ENCODE measurements around the gene SLC7A14.

Gene SLC7A14

GRCh38 chr3:170467007-170467406 lies 118.9 kb downstream of the SLC7A14 start:
- DNase-seq, result no peak

DNA sequence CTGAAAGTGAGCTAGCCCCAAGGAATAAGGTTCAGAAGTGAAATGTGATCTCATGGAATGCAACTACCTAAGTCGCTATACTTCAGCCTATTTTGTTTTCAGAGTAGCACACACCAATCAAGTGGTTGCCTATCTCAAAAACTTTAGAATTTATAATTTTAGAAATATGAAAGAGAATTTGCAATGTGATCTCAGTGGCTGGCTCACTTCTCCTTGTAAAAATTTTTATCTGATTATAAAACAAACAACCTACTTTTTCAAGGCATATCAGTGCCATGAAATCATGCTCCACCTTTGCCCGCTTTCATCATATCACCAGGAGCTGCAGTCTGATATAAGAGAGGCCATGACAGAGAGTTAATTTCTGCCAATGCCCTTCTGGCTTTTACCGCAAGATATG lies 119.9 kb downstream of the SLC7A14 start:
- DNase-seq, result no peak

- no peak for DNase-seq
Observed at GRCh38 chr3:170463011-170463410, 122.9 kb downstream of the SLC7A14 start.

DNA sequence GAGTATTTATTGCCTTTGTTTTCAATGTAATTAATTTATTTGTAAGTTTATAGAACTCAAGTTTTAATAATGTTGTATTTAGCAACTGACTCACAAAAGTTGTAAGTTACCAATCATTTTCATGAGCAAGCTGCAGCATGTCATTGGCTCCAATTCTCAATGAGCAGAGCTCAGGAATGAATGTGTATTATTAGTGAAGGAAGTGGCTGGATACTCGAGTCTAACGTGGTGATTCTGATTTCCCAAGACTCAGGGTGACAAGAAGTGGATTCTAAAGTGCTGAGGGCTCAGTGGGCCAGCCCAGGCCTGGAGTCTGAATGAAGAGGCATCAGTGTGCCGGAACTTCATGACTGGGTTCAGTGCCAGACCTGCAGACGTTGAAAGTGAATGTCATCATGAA lies 127.6 kb downstream of the SLC7A14 start:
- DNase-seq, result no peak

GRCh38 chr3:170454509-170454908 lies 131.4 kb downstream of the SLC7A14 start:
- DNase-seq, result no peak

DNA sequence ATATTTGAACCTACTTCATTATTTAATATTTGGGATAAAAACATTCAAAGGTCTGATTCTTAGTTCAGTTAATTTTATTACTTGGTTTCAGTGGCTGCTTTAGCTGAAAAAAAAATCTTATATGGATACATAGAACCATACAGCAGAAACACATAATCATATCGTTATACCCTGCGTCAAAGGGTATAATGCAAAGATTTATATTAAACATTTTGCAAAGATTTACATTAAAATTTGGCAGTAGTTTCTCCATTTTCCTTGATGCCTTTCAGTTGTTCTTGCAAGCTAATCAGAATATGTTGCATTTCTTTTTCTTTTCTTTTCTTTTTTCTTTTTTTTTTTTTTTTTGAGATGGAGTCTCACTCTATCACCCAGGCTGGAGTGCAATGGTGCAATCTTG lies 135.8 kb downstream of the SLC7A14 start:
- DNase-seq, result no peak

DNA sequence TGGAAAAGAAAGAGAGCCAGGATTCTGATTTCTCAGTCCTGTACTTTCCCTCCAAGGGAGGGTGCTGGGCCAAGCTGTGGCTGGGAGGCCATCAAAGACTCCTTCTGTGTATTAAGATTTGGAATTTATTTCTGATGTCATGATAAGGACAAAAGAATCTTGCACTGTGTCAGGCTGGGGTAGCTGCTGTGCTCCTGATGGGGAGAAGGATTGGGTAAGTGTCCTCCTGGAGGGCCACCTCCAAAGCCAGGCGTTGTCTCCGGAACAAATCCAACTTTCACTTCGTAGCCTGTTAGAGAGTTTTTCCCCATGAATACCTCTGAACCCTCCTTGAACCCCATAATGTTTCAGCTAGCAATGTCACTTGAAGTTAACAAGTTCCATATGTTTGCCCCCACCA lies 137.3 kb downstream of the SLC7A14 start:
- DNase-seq, result no peak

DNA sequence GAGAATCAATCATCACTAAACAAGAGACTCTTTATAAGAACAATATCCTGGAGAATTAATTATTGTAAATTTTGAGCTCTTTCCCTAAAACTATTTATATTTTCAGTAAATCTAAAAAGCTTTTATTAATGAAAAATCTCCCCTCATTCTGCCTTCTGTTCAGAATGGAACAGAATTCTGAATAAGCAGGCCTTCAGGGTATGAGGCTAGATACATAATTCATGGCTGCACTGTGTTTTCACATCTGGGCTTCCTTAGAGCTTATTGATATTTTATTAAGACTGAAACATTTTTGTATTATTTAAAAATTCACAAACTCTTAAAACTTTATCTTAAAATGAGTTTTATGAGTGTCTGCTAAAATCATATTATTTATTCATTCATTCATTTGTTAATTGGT lies 142.4 kb downstream of the SLC7A14 start:
- no peak for DNase-seq

DNA sequence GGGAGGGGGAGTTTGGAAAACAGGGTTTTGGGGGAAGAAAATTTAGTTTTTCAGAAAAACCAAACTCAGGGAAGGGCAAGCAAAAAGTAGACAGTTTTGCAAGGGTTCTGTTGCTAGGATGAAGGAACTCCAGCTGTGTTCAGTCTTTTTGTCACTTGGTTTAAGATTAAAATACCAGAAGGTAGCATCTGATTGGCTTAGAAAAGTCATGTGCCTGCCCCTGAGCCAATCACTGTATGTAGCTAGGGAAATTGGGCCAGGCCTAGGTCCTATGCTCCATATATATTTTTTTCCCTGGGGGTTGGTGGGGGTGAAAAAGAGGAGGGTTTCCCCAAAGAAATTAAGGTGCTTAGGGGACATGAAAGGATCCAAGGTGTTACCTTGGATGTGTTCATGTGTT lies 142.9 kb downstream of the SLC7A14 start:
- DNase-seq, result no peak

GRCh38 chr3:170441412-170441811 lies 144.5 kb downstream of the SLC7A14 start:
- DNase-seq, result no peak

DNA sequence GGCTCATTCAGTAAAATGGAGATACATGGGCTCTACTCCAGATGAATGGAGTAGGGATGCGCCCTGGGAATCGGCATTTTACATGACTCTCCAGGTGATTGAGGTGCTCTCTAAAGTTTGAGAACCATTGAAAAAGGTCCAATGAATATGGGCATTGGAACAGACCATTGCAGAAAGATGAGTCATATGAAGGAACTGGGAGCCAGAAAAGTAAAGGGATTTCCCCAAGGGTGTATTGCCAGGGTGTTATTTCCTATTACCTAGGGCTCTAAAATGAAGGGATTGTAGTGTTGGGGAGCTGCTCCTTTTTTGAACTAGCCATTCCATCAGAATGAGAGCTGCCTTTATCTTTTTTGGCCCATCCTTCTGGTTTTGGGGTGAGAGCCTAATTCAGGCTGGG lies 145.5 kb downstream of the SLC7A14 start:
- DNase-seq, result no peak

DNA sequence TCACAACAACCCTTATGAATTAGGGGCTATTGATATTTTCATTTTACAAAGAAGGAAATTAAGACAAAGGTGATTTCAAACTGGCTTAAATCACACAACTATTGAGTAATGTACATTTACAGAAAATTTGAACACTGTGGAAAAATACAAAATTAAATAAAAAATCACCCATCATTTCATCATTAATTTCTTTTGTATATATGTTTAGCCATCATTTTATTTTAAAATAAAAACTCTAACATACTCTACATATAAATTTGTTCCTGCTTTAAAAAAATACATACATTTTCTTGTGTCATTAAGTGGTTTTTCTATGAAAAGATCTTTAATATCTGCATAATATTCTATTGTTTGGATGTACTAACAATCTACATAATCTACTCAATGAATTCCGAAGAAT lies 147.0 kb downstream of the SLC7A14 start:
- DNase-seq, result no peak

DNA sequence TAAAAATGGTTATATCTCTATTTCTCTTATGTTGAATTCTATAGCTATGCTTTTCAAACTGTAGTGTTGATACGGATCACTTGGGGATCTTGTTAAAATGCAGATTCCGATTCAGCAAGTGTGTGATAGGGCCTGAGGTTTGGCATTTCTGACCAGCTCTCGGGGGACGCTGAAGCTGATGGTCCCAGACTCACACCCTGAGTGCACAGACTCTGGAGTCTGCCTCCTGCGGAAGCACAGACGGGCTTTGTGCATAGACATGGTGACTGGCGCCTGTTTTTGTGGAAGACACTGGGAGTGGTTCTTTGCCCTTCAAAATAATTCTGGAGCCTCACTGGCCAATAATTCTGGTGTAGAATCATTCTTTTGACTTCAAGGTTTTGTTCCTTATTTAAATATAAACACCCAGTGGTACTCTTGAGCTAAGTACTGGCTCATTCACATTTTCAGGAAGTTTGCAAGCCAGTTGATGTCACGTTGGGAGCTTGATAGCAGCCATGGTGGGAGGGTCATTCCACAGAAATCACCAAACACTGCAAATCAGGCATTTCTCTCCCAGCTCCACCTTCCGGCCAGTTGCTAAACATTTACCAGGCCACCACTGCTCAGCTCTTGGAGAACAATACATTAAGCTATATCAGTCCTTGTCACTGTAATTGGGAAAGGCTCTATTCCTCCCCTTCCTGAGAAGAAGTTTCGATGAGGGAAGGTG lies 148.0 kb downstream of the SLC7A14 start:
- no peak for DNase-seq

DNA sequence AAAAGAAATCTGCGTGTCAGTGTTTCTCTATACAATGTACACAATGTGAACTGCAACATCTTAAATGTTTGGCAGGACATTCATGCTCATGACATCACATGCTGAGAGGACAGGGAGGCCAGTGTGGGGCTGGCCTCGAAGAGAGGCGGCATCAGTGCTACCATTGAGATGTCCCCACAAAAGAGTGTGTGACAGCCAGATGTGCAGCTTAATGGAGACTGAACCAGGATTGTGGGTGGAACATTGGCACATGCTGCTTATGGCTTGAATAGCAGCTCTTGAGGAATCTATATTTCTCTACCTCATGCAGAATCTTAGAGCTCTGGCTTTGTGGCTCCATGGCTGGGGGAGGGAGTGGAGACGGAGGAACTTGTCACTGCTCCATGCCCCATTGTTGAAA lies 148.7 kb downstream of the SLC7A14 start:
- DNase-seq, result no peak

DNA sequence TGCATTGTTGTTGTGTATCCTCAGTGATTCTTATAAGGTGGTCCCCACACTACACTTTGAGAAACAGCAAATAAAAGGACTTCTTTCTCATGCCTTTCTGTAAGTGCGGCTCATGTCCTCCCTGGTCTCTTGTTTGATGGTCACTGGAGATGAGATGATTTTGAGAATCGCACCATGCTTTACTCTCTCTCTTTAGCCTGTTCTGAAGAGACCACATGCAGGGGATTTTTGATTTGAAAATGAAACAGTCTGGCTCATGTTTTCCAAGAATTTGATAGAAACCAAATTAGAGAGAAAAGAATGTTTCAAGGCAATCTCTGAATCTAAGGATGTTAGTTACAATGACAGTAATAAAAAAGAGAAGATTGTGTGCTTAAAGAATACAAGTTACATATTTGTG lies 149.2 kb downstream of the SLC7A14 start:
- DNase-seq, result no peak

- no peak for DNase-seq
Observed at GRCh38 chr3:170432416-170432815, 153.5 kb downstream of the SLC7A14 start.

- DNase-seq, result no peak
Observed at GRCh38 chr3:170431054-170431453, 154.8 kb downstream of the SLC7A14 start.

- DNase-seq, result no peak
Observed at GRCh38 chr3:170429050-170429449, 156.8 kb downstream of the SLC7A14 start.

DNA sequence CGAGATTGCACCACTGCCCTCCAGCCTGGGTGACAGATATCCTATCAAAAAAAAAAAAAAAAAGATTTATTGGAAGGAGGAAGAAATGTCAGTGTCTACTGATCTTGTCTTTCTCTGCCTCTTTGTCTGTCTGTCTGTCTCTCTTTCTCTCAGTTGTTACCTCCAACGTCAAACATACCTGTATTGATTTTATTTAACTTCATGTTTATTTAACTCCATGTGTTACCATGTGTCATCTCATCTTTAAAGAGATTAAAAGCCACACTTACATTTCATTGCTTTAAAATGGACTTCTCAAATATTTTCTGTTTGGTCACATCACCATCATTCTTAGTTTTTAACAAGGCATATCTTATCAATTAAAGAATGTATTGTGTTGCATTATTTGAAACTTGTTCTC lies 157.8 kb downstream of the SLC7A14 start:
- no peak for DNase-seq

- no peak for DNase-seq
Observed at GRCh38 chr3:170426240-170426797, 159.6 kb downstream of the SLC7A14 start.

DNA sequence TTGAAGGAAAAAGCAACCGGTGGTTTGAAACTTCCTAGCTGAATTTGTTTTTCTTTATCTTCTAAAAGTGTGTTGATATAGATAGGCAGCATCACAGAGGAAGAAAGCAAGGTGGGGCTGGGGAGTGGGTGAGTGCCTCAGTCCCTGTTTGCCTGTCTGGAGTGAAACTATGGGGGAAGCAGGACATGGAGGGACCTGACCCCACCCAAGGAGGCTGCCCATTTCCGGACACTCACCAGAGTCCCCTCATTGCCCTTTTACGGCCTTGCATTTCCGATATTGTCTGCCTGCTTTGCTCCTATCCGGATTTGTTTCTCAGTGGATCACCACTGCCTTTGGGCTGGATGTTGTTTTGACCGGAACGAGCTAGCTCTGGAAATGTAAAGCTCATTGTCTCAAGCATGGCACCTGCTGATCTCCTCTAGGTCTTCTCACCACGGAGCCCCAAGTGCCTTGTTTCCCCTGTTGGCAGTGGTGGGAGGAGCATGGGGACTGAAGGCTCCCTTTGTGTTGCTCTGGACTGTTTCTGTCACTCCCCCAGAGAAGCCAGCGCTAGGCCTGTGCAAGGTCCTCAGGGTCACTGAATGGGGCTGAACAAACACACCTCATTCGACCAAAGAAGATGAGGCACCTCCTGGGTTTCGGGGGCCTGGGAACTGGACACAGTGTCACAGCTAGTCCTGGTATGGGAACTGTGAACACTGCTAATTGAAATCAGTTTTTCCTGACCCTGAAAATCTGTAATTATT lies 160.2 kb downstream of the SLC7A14 start:
- DNase-seq, result no peak

DNA sequence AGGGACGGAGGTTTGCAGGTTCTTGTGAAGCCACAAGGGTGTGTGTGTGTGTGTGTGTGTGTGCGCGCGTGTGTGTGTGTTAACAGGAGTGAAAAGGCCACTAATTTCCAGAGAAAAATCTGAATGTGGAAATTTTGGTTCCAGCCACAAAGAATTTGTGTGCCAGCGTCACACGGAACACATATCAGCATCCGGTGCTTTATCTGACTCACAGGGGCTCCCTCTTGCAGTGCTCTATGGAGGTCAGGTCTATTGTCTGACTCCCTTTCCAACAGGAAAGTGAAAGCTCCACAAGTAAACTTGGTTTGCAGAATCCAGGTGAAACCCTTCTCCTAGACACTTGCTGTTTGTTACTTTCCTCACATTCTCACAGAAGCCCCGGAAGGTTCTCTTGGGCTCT lies 161.0 kb downstream of the SLC7A14 start:
- no peak for DNase-seq

DNA sequence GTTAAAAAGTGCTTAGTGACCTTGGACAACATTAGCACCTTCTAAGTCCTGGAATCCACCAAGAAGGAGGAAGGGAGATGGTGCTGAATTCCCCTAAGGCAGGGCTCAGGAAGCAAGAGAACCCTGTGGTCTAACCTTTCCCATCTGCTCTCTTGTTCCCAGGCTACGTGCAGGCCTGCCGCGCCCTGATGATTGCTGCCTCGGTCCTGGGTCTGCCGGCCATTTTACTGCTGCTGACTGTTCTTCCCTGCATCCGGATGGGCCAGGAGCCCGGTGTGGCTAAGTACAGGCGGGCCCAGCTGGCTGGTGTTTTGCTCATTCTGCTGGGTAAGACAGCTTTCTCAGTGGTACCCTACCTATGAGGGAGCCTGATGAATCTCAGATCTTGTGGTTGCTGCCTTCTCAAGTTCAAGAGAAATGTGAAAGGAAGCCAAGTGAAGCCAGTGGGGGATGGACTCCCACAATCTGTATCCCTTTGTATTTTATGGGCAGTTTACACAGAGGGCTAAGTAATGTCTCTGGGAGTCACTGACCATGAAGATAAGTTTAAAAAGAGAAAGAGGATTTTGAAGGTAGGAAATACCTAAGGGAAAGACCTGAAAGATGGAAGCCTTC lies 162.8 kb downstream of the SLC7A14 start:
- no peak for DNase-seq

DNA sequence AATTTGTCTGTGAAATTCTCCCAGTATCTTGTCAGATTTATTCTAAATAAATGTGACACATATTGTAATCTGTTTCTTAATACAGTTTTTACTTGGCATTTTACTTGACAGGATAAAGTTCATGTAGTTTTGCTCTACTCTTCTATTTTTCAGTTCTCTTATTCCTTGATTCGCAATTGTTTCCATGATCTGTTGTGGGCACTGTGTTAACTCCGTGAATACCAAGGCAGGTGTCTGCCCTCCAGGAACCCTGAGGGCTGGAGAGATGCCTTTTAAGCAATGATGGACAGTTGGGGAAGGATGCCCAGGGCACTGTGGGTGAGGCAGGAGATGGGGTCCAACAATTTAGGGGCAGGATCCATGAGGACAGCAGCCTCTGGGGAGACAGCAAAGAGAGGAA lies 164.1 kb downstream of the SLC7A14 start:
- no peak for DNase-seq

All from 8988T (cell line).